H9 (cell line): ENCODE results near the gene LAMC3. TPM values are rescaled to one million over a fixed set of nuclear protein-coding genes. Genes with fewer than 3 reads are reported as not detected.

Experiments used
- DNase-seq: peaks from one replicate; pipeline ENCODE4 v3.0.0-alpha.2; 2017
- H2AFZ ChIP-seq: one replicate; pipeline ENCODE4 v1.6.1; 2013; ENCODE audit warnings: mild to moderate bottlenecking, low read length, control low read depth, moderate library complexity
- H2AK5ac ChIP-seq: 2 replicates; pipeline ENCODE4 v1.6.1; 2013; ENCODE audit warnings: low read length, control low read depth, mixed read lengths; ENCODE audit not compliant: insufficient read length
- H2BK120ac ChIP-seq: one replicate; pipeline ENCODE4 v1.6.1; 2013; ENCODE audit warnings: low read depth, mild to moderate bottlenecking, low read length, control low read depth, inconsistent platforms; ENCODE audit not compliant: poor library complexity, severe bottlenecking
- H2BK12ac ChIP-seq: 2 replicates; pipeline ENCODE4 v1.6.1; 2013; ENCODE audit warnings: low read length, control low read depth, mixed read lengths, low read depth; ENCODE audit not compliant: insufficient read length
- H2BK15ac ChIP-seq: 2 replicates; pipeline ENCODE4 v1.6.1; 2013; ENCODE audit warnings: low read depth, low read length, control low read depth
- H2BK20ac ChIP-seq: one replicate; pipeline ENCODE4 v1.6.1; 2013; ENCODE audit warnings: low read depth, mild to moderate bottlenecking, low read length, control low read depth, inconsistent platforms; ENCODE audit not compliant: poor library complexity, severe bottlenecking
- H2BK5ac ChIP-seq: 2 replicates; pipeline ENCODE4 v1.6.1; 2013; ENCODE audit warnings: low read length, control low read depth, mixed read lengths; ENCODE audit not compliant: insufficient read length
- H3K14ac ChIP-seq: 2 replicates; pipeline ENCODE4 v1.6.1; 2013; ENCODE audit warnings: low read length, control low read depth; ENCODE audit not compliant: insufficient read depth
- H3K18ac ChIP-seq: 2 replicates; pipeline ENCODE4 v1.6.1; 2013; ENCODE audit warnings: low read depth, mild to moderate bottlenecking, mixed read lengths, low read length, control low read depth; ENCODE audit not compliant: insufficient read length
- H3K23ac ChIP-seq: 2 replicates; pipeline ENCODE4 v1.6.1; 2013; ENCODE audit warnings: low read length, control low read depth, mixed read lengths, low read depth; ENCODE audit not compliant: insufficient read length
- H3K23me2 ChIP-seq: 2 replicates; pipeline ENCODE4 v1.6.1; 2013; ENCODE audit warnings: low read depth, mild to moderate bottlenecking, mixed read lengths, low read length, control low read depth; ENCODE audit not compliant: insufficient read length, poor library complexity, severe bottlenecking
- H3K27ac ChIP-seq: 2 replicates; pipeline ENCODE4 v1.5.1; 2013; ENCODE audit warnings: low read length, control low read depth, mixed read lengths, low read depth; ENCODE audit not compliant: insufficient read length
- H3K27me3 ChIP-seq: 2 replicates; pipeline ENCODE4 v1.6.1; 2013; ENCODE audit warnings: low read length, control low read depth, inconsistent platforms; ENCODE audit not compliant: insufficient read depth
- H3K4ac ChIP-seq: 2 replicates; pipeline ENCODE4 v1.6.1; 2013; ENCODE audit warnings: low read depth, mild to moderate bottlenecking, control low read depth, inconsistent platforms, low read length, moderate library complexity
- H3K4me1 ChIP-seq: 2 replicates; pipeline ENCODE4 v1.6.1; 2013; ENCODE audit warnings: low read length, control low read depth, inconsistent platforms; ENCODE audit not compliant: insufficient read depth
- H3K4me2 ChIP-seq: 2 replicates; pipeline ENCODE4 v1.6.1; 2013; ENCODE audit warnings: low read length, control low read depth, mixed read lengths; ENCODE audit not compliant: insufficient read length, insufficient read depth
- H3K56ac ChIP-seq: 2 replicates; pipeline ENCODE4 v1.6.1; 2013; ENCODE audit warnings: low read depth, mild to moderate bottlenecking, mixed read lengths, low read length, control low read depth; ENCODE audit not compliant: insufficient read length
- H3K79me1 ChIP-seq: 2 replicates; pipeline ENCODE4 v1.6.1; 2013; ENCODE audit warnings: low read depth, mild to moderate bottlenecking, moderate library complexity, low read length, control low read depth, inconsistent platforms; ENCODE audit not compliant: insufficient read depth, poor library complexity, severe bottlenecking
- H3K79me2 ChIP-seq: 2 replicates; pipeline ENCODE4 v1.6.1; 2013; ENCODE audit warnings: low read length, control low read depth, inconsistent platforms; ENCODE audit not compliant: insufficient read depth
- H3K9ac ChIP-seq: 2 replicates; pipeline ENCODE4 v1.6.1; 2013; ENCODE audit warnings: low read length, control low read depth, mixed read lengths; ENCODE audit not compliant: insufficient read length; ENCODE audit errors: extremely low read depth
- H3K9me3 ChIP-seq: one replicate; pipeline ENCODE4 v1.6.1; 2013; ENCODE audit warnings: low read depth, low read length, inconsistent platforms; ENCODE audit not compliant: control insufficient read depth
- H3T11ph ChIP-seq: one replicate; pipeline ENCODE4 v1.6.1; 2013; ENCODE audit warnings: mild to moderate bottlenecking, low read length, control low read depth, inconsistent platforms
- H4K20me1 ChIP-seq: one replicate; pipeline ENCODE4 v1.6.1; 2013; ENCODE audit not compliant: control insufficient read depth, insufficient read length, insufficient read depth
- H4K5ac ChIP-seq: 2 replicates; pipeline ENCODE4 v1.6.1; 2013; ENCODE audit warnings: low read depth, mild to moderate bottlenecking, mixed read lengths, low read length, control low read depth; ENCODE audit not compliant: insufficient read length
- H4K8ac ChIP-seq: replicated peaks from 2 replicates; pipeline ENCODE4 v1.6.1; 2013; ENCODE audit warnings: low read length, control low read depth, mixed read lengths, low read depth; ENCODE audit not compliant: insufficient read length
- H4K91ac ChIP-seq: 2 replicates; pipeline ENCODE4 v1.6.1; 2013; ENCODE audit warnings: low read depth, mild to moderate bottlenecking, moderate library complexity, mixed read lengths, low read length, control low read depth; ENCODE audit not compliant: insufficient read length
- H3K27ac Mint-ChIP-seq, 3 experiments: 2 replicates in 2 of 3; 3 replicates in 1 of 3; pipeline ENCODE4 v1.8.0; 2020 to 2021; ENCODE audit warnings: mixed read lengths in 3 of 3, mild to moderate bottlenecking in 1 of 3, moderate library complexity in 1 of 3
- H3K27me3 Mint-ChIP-seq: 2 replicates; pipeline ENCODE4 v1.8.0; 2021; ENCODE audit warnings: low read depth, mild to moderate bottlenecking, moderate library complexity, mixed read lengths
- H3K36me3 Mint-ChIP-seq, 3 experiments: 2 replicates in 2 of 3; 3 replicates in 1 of 3; pipeline ENCODE4 v1.8.0; 2020 to 2021; ENCODE audit warnings: low read depth in 3 of 3, mixed read lengths in 3 of 3; ENCODE audit not compliant: insufficient read depth in 1 of 3
- H3K4me1 Mint-ChIP-seq, 2 experiments: 2 replicates each; pipeline ENCODE4 v1.8.0; 2020; ENCODE audit warnings: mixed read lengths in 2 of 2
- H3K4me3 Mint-ChIP-seq, 2 experiments: 2 replicates in 1 of 2; 3 replicates in 1 of 2; pipeline ENCODE4 v1.8.0; 2020 to 2021; ENCODE audit warnings: mild to moderate bottlenecking in 2 of 2, mixed read lengths in 2 of 2, moderate library complexity in 1 of 2
- H3K9me3 Mint-ChIP-seq, 2 experiments: 2 replicates in 1 of 2; 3 replicates in 1 of 2; pipeline ENCODE4 v1.8.0; 2020; ENCODE audit warnings: mild to moderate bottlenecking in 2 of 2, mixed read lengths in 2 of 2, moderate library complexity in 1 of 2
- WGBS: extraction: QIAGEN DNeasy Blood & Tissue Kit; methylation state at CpG from one replicate; pipeline ENCODE4 v1.1.7; 2013; ENCODE audit warnings: missing lambda C conversion rate, low lambda C conversion rate, mixed read lengths; ENCODE audit not compliant: insufficient read length; ENCODE audit errors: extremely low coverage; 5-methylcytosine and 5-hydroxymethylcytosine counted together
- total RNA-seq: library from RNA; stranded (reverse); gene quantifications from 2 replicates; pipeline ENCODE4 v1.2.1, GENCODE V29; 2021
- TF ChIP-seq, protein P1 (sequence below): fragments of 200-600 bp; sonication (generic); conservative IDR thresholded peaks from 3 replicates; pipeline ENCODE4 v1.8.0; 2021; ENCODE audit warnings: antibody characterized with exemption, mild to moderate bottlenecking

The LAMC3 gene
- total RNA-seq, 1 experiment from 2014 or later: 21.7 TPM

DNA sequence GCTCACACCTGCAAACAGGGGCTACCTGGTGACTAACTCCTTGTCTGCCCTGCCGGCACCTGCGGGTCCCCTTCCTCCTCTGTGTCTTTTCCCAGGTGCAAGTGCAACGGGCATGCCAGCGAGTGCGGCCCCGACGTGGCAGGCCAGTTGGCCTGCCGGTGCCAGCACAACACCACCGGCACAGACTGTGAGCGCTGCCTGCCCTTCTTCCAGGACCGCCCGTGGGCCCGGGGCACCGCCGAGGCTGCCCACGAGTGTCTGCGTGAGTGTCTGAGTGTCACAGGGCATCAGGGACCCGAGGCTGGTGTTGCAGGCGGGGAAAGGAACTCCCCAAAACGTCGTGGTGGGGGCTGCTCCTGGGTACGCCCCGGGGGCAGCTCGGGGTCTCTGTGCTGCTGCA, 27.1 kb downstream of the LAMC3 start:
- Mint-ChIP-seq H3K27ac (no peak overlapping the region), H3K36me3 (peaks cover 0 to 6% (median 2%) of the 10 kb centered on the region in 3 experiments; a peak in 2 of 7 replicates), H3K4me3 (no peak overlapping the region), H3K9me3 (no peaks in the 10 kb centered on the region), H3K4me1 (peaks cover 0 to 4% of the 10 kb centered on the region in 2 experiments; a peak in 1 of 4 replicates), H3K27me3 (no peaks in the 10 kb centered on the region)
- no peak overlapping the region for H3K4ac ChIP-seq
- no peak overlapping the region for H4K5ac ChIP-seq
- H3K4me2 ChIP-seq: no peak overlapping the region
- H3K23me2 ChIP-seq: peaks cover 4% of the 10 kb centered on the region
- H3K4me1 ChIP-seq: no peaks in the 10 kb centered on the region
- no peak overlapping the region for H4K8ac ChIP-seq
- H3K27me3 ChIP-seq: no peaks in the 10 kb centered on the region
- no peak overlapping the region for H2AK5ac ChIP-seq
- TF ChIP-seq, protein P1, sequence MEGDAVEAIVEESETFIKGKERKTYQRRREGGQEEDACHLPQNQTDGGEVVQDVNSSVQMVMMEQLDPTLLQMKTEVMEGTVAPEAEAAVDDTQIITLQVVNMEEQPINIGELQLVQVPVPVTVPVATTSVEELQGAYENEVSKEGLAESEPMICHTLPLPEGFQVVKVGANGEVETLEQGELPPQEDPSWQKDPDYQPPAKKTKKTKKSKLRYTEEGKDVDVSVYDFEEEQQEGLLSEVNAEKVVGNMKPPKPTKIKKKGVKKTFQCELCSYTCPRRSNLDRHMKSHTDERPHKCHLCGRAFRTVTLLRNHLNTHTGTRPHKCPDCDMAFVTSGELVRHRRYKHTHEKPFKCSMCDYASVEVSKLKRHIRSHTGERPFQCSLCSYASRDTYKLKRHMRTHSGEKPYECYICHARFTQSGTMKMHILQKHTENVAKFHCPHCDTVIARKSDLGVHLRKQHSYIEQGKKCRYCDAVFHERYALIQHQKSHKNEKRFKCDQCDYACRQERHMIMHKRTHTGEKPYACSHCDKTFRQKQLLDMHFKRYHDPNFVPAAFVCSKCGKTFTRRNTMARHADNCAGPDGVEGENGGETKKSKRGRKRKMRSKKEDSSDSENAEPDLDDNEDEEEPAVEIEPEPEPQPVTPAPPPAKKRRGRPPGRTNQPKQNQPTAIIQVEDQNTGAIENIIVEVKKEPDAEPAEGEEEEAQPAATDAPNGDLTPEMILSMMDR: no peak
- no CpG with 5 or more reads among the region's 24 CpGs for WGBS
- H2BK120ac ChIP-seq: no peak overlapping the region
- H4K91ac ChIP-seq: no peak overlapping the region
- no peak overlapping the region for H3K18ac ChIP-seq
- no peak overlapping the region for H3K27ac ChIP-seq
- H4K20me1 ChIP-seq: no peaks in the 10 kb centered on the region
- no peak overlapping the region for H3K9ac ChIP-seq
- H2AFZ ChIP-seq: no peak overlapping the region
- DNase-seq: no peak
- no peak overlapping the region for H2BK20ac ChIP-seq
- H3K79me1 ChIP-seq: no peaks in the 10 kb centered on the region
- no peak overlapping the region for H3K56ac ChIP-seq
- H2BK5ac ChIP-seq: no peak overlapping the region
- H2BK12ac ChIP-seq: no peak overlapping the region
- no peak overlapping the region for H2BK15ac ChIP-seq
- no peak overlapping the region for H3T11ph ChIP-seq
- no peaks in the 10 kb centered on the region for H3K9me3 ChIP-seq
- no peaks in the 10 kb centered on the region for H3K79me2 ChIP-seq
- no peak overlapping the region; the same call in 1 of the 2 replicates for H3K14ac ChIP-seq
- no peak overlapping the region for H3K23ac ChIP-seq
